ENCODE data around the gene PRRT2.

Gene PRRT2

DNA sequence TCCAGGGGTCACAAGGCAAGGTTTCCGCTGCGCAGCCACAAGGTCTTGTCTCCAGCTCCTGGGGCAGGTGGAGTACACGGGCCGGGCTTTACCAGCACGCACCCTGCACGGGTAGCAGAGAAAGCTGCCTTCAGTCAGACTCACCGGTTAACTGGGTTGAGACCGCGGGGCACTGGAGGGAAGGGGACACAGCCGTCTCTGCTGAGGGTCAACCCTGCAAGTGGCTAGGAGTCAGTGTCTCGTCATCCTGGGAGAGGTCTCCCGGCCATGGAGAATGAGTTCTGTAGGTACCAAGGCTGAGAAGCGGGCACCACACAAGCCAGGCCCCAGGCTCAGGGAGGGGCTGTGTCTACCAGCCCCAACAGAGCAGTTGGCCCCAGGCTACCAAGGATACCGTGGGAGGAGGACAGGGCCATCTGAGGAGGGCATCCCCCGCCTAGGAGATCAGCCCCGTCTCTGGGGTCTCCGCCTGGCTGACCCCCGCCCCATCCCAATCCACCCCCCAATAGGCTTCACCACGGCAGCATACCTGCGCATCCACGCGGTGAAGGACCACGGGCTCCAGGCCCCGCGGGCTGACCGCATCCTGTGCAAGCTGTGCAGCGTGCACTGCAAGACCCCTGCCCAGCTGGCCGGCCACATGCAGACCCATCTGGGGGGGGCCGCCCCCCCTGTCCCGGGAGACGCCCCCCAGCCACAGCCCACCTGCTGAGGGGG, 2.8 kb upstream of the PRRT2 start:
- peak overlapping the region; percentile 89 for H3K4me3 ChIP-seq (ENCODE audit: low read depth, low read length)
- TF ChIP-seq, protein P1, sequence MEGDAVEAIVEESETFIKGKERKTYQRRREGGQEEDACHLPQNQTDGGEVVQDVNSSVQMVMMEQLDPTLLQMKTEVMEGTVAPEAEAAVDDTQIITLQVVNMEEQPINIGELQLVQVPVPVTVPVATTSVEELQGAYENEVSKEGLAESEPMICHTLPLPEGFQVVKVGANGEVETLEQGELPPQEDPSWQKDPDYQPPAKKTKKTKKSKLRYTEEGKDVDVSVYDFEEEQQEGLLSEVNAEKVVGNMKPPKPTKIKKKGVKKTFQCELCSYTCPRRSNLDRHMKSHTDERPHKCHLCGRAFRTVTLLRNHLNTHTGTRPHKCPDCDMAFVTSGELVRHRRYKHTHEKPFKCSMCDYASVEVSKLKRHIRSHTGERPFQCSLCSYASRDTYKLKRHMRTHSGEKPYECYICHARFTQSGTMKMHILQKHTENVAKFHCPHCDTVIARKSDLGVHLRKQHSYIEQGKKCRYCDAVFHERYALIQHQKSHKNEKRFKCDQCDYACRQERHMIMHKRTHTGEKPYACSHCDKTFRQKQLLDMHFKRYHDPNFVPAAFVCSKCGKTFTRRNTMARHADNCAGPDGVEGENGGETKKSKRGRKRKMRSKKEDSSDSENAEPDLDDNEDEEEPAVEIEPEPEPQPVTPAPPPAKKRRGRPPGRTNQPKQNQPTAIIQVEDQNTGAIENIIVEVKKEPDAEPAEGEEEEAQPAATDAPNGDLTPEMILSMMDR (IDR thresholded peaks at IDR 0.05; ENCODE audit: low read depth, low read length, missing control alignments): no peak
- no peak for DNase-seq (ENCODE audit: low read depth)

- TF ChIP-seq, protein P1 (IDR thresholded peaks at IDR 0.05; ENCODE audit: low read depth, low read length, missing control alignments): no peak
- no peak for DNase-seq (ENCODE audit: low read depth)
- H3K4me3 ChIP-seq (ENCODE audit: low read depth, low read length): peak overlapping the region; percentile 30
Measured at GRCh38 chr16:29809850-29810698, 1.9 kb upstream of the PRRT2 start.

DNA sequence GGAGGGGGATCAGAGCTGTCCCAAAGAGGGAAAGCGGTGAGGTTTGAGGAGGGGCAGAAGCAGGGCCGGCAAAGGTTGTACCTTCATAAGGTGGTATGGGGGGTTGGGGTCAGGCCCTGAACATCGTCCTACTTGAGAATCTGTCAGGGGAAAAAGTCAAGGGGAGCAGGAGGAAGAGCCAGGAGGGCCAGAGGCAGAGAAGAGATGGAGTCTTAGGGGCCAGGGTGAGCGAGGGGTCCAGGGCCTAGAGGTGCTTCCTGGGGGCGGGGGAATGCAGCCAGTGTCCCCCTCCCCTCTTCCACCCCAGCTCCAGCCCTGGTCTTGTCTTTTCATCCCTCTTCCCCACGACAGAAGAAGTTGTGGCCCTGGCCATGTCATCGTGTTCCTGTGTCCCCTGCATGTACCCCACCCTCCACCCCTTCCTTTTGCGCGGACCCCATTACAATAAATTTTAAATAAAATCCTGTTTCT, 1.3 kb upstream of the PRRT2 start:
- TF ChIP-seq, protein P1 (IDR thresholded peaks at IDR 0.05; ENCODE audit: low read depth, low read length, missing control alignments): no peak
- no peak for DNase-seq (ENCODE audit: low read depth)
- peak overlapping the region; percentile 54; the same call in 1 of the 2 replicates for H3K4me3 ChIP-seq (ENCODE audit: low read depth, low read length)

- TF ChIP-seq, protein P1 (IDR thresholded peaks at IDR 0.05; ENCODE audit: low read depth, low read length, missing control alignments): no peak
- H3K4me3 ChIP-seq (ENCODE audit: low read depth, low read length): peak overlapping the region; percentile 54
- DNase-seq (ENCODE audit: low read depth): peak; percentile 80
Measured at GRCh38 chr16:29811170-29811895, 660 bp upstream of the PRRT2 start.

- no peak overlapping the region for H3K4me3 ChIP-seq (ENCODE audit: low read depth, low read length)
- no peak for DNase-seq (ENCODE audit: low read depth)
- TF ChIP-seq, protein P1 (IDR thresholded peaks at IDR 0.05; ENCODE audit: low read depth, low read length, missing control alignments): no peak
Measured at GRCh38 chr16:29812754-29813643, 1.0 kb downstream of the PRRT2 start.

Data from GM12864 (cell line).